Panc1 (cell line): Measurements from ENCODE around the gene OR6A2. TPM values are rescaled to one million over a fixed set of nuclear protein-coding genes. Genes with fewer than 3 reads are reported as not detected.
"Not testable (repeated sequence)": the region's sequence is repeated elsewhere in the genome, so short reads cannot be mapped to it uniquely, and the experiment has no call there.

Source experiments
- ATAC-seq: fragments of 200-7000 bp; cut with Tn5 transposase; 2 replicates; pipeline ENCODE4 v1.9.1; 2020; ENCODE audit warnings: mild to moderate bottlenecking, moderate library complexity
- BruUV-seq: library from RNA; stranded (reverse); fragments of 400-500 nt; replicated peaks from 2 replicates; lab custom pipeline; 2021; lab: Mats Ljungman, UMichigan
- CTCF ChIA-PET: fragments of 300-600 bp; sonication (Branson Sonifier 250); formaldehyde crosslinking; loops from one replicate; lab custom pipeline; 2022; ENCODE audit warnings: antibody characterized with exemption; lab: Charles Lee
- POLR2A ChIA-PET: fragments of 300-600 bp; sonication (Branson Sonifier 250); formaldehyde crosslinking; loops from one replicate; lab custom pipeline; 2022; ENCODE audit warnings: antibody characterized with exemption; lab: Charles Lee
- DNase-seq: peaks from one replicate; pipeline ENCODE4 v3.0.0-alpha.2; 2010; ENCODE audit warnings: low read depth, low spot score
- H3K27ac ChIP-seq: 2 replicates; pipeline ENCODE4 v1.5.1; 2011; ENCODE audit warnings: mild to moderate bottlenecking, low read length, inconsistent platforms
- H3K27me3 ChIP-seq: fragments of 200-500 bp; sonication (Bioruptor generic); 2 replicates; pipeline ENCODE4 v1.6.0; 2014; ENCODE audit warnings: low read length, inconsistent platforms; ENCODE audit not compliant: control insufficient read depth, insufficient read depth
- H3K36me3 ChIP-seq: fragments of 200-500 bp; sonication (Bioruptor generic); 2 replicates; pipeline ENCODE4 v1.5.1; 2014; ENCODE audit warnings: inconsistent platforms, mild to moderate bottlenecking, low read length, moderate library complexity; ENCODE audit not compliant: control insufficient read depth, insufficient read depth
- H3K4me1 ChIP-seq: 2 replicates; pipeline ENCODE4 v1.5.1; 2011; ENCODE audit warnings: inconsistent platforms, mild to moderate bottlenecking, low read length, moderate library complexity; ENCODE audit not compliant: control insufficient read depth, insufficient read depth
- H3K4me3 ChIP-seq, 2 experiments: 2 replicates each; pipeline ENCODE4 v1.5.1; 2011 to 2012; ENCODE audit warnings: low read depth in 2 of 2, low read length in 2 of 2, mild to moderate bottlenecking in 2 of 2, inconsistent platforms in 1 of 2, moderate library complexity in 1 of 2
- H3K9me3 ChIP-seq: fragments of 200-500 bp; sonication (Bioruptor generic); 2 replicates; pipeline ENCODE4 v1.5.1; 2014; ENCODE audit warnings: low read depth, mild to moderate bottlenecking, inconsistent platforms, low read length, moderate library complexity; ENCODE audit not compliant: control insufficient read depth, insufficient read depth
- POLR2AphosphoS5 ChIP-seq: IDR thresholded peaks from 2 replicates; pipeline ENCODE4 v1.6.1; 2012; ENCODE audit warnings: mild to moderate bottlenecking, low read depth, low read length, moderate library complexity
- SIN3A ChIP-seq: IDR thresholded peaks from 2 replicates; pipeline ENCODE4 v1.6.1; 2012; ENCODE audit warnings: low read depth, mild to moderate bottlenecking, low read length, moderate library complexity, borderline replicate concordance; ENCODE audit not compliant: insufficient read depth
- TCF7L2 ChIP-seq: IDR thresholded peaks from 2 replicates; pipeline ENCODE4 v1.6.1; 2011; ENCODE audit warnings: mild to moderate bottlenecking, low read depth, low read length, inconsistent platforms
- in situ Hi-C: cut with HindIII; loops from 2 replicates; pipeline ENCODE4 v1.10.0; 2016; ENCODE audit warnings: low sequenced_read_pairs, low pct_unique_long_range_greater_than_20kb
- intact Hi-C: fragments of 100-400 bp; cut with micrococcal nuclease; formaldehyde crosslinking; loops from one replicate; pipeline ENCODE4 v1.10.0; 2022; ENCODE audit not compliant: unreplicated experiment
- total RNA-seq: library from RNA; stranded (reverse); gene quantifications from one replicate; pipeline ENCODE4 v1.2.1, GENCODE V29; 2021; ENCODE audit not compliant: unreplicated experiment
- TF ChIP-seq, protein P1 (sequence below), 2 experiments: IDR thresholded peaks; 2 replicates each; pipeline ENCODE4 v1.6.1; 2011 to 2012; ENCODE audit warnings: low read depth in 2 of 2, control low read depth in 1 of 2, low read length in 1 of 2, mild to moderate bottlenecking in 1 of 2, moderate library complexity in 1 of 2; ENCODE audit not compliant: insufficient read depth in 1 of 2
- TF ChIP-seq, protein P2 (sequence below): fragments of 450-650 bp; IDR thresholded peaks from 2 replicates; pipeline ENCODE4 v1.5.1; 2017; ENCODE audit warnings: mild to moderate bottlenecking

Gene OR6A2
- total RNA-seq, 1 experiment from 2014 or later: 0.15 TPM

DNA sequence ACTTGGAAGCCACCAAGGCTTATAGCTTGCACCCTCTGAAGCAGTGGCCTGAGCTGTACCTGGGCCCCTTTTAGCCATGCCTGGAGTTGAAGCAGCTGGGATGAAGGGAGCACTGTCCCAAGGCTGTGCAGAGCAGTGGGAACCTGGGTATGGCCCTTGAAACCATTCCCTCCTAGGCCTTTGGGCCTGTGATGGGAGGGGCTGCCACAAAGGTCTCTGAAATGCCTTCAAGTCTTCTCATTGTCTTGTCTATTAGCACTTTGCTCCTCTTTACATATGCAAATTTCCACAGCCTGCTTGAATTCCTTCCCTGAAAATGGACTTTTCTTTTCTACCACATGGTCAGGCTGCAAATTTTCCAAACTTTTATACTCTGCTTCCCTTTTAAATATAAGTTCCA is 1.6 kb upstream of the OR6A2 start:
- H3K4me3 ChIP-seq, ATAC-seq, H3K27ac ChIP-seq, DNase-seq, CTCF ChIA-PET, BruUV-seq, H3K9me3 ChIP-seq, H3K27me3 ChIP-seq, H3K36me3 ChIP-seq, in situ Hi-C loops, intact Hi-C loops, POLR2A ChIA-PET, H3K4me1 ChIP-seq: not testable (repeated sequence)

DNA sequence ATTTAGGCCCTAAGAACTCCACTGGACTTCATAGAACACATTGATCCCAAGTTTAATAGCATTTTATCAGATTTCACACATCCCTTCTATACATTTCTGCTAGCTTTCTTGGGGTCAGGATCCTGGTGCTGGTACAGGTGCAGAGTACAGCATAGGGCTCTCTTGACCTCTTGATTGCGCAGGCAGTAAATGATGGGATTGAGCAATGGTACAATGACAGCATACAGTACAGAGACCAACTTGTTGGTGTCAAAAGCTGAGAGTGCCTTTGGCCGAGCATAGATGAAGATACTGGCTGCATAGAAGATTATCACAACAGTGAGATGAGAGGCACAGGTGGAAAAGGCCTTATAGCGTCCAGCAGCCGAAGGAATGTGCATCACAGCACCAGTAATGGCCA is 4.8 kb downstream of the OR6A2 start:
- ChIA-PET POLR2A (no interaction called here), CTCF (no interaction called here)
- Histone ChIP-seq H3K36me3 (no peaks in the 10 kb centered on the region), H3K4me1 (no peaks in the 10 kb centered on the region), H3K27me3 (peaks cover 10% of the 10 kb centered on the region; the same call in 1 of the 2 replicates), H3K9me3 (no peaks in the 10 kb centered on the region), H3K4me3 (no peak overlapping the region), H3K27ac (no peak overlapping the region)
- intact Hi-C loops (no loop called here), in situ Hi-C loops (no loop called here)
- no peak for TF ChIP-seq POLR2AphosphoS5
- TF ChIP-seq SIN3A: no peak
- TF ChIP-seq TCF7L2: no peak
- TF ChIP-seq, protein P1, sequence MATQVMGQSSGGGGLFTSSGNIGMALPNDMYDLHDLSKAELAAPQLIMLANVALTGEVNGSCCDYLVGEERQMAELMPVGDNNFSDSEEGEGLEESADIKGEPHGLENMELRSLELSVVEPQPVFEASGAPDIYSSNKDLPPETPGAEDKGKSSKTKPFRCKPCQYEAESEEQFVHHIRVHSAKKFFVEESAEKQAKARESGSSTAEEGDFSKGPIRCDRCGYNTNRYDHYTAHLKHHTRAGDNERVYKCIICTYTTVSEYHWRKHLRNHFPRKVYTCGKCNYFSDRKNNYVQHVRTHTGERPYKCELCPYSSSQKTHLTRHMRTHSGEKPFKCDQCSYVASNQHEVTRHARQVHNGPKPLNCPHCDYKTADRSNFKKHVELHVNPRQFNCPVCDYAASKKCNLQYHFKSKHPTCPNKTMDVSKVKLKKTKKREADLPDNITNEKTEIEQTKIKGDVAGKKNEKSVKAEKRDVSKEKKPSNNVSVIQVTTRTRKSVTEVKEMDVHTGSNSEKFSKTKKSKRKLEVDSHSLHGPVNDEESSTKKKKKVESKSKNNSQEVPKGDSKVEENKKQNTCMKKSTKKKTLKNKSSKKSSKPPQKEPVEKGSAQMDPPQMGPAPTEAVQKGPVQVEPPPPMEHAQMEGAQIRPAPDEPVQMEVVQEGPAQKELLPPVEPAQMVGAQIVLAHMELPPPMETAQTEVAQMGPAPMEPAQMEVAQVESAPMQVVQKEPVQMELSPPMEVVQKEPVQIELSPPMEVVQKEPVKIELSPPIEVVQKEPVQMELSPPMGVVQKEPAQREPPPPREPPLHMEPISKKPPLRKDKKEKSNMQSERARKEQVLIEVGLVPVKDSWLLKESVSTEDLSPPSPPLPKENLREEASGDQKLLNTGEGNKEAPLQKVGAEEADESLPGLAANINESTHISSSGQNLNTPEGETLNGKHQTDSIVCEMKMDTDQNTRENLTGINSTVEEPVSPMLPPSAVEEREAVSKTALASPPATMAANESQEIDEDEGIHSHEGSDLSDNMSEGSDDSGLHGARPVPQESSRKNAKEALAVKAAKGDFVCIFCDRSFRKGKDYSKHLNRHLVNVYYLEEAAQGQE (IDR thresholded peaks at IDR 0.05; ENCODE audit: insufficient read depth in 1 of 2, low read depth in 2 of 2, low read length in 1 of 2): no peak
- ATAC-seq: no peak
- no TSS peak for BruUV-seq
- no peak for DNase-seq

DNA sequence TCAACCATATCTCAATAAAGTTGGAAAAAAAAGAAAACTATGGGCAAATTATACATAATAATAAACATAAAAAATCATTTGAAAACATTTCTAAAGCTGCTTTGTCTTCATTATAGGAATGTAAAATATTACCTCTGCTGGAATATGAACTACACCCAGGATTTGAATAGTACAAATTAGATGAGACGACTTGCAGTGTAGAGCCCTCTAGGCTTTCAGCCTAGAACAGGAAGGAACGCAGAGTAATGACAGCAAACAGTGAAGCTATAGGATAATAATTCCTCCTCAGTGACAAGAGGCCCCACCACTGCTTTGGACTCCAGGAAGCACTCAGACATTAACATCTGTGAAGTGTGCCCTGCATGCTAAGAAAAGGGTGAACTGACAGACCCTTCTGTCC is 8.9 kb downstream of the OR6A2 start:
- DNase-seq (no peak), ATAC-seq (no peak)
- H3K27me3 ChIP-seq: peaks cover 4% of the 10 kb centered on the region; the same call in 1 of the 2 replicates
- in situ Hi-C loops (no loop called here), intact Hi-C loops (no loop called here)
- TF ChIP-seq, protein P1 (IDR thresholded peaks at IDR 0.05; ENCODE audit: insufficient read depth in 1 of 2, low read depth in 2 of 2, low read length in 1 of 2): no peak
- TF ChIP-seq TCF7L2 (no peak), POLR2AphosphoS5 (no peak), SIN3A (no peak)
- TF ChIP-seq, protein P2, sequence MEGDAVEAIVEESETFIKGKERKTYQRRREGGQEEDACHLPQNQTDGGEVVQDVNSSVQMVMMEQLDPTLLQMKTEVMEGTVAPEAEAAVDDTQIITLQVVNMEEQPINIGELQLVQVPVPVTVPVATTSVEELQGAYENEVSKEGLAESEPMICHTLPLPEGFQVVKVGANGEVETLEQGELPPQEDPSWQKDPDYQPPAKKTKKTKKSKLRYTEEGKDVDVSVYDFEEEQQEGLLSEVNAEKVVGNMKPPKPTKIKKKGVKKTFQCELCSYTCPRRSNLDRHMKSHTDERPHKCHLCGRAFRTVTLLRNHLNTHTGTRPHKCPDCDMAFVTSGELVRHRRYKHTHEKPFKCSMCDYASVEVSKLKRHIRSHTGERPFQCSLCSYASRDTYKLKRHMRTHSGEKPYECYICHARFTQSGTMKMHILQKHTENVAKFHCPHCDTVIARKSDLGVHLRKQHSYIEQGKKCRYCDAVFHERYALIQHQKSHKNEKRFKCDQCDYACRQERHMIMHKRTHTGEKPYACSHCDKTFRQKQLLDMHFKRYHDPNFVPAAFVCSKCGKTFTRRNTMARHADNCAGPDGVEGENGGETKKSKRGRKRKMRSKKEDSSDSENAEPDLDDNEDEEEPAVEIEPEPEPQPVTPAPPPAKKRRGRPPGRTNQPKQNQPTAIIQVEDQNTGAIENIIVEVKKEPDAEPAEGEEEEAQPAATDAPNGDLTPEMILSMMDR: no peak
- POLR2A ChIA-PET: no interaction called here
- H3K9me3 ChIP-seq: no peaks in the 10 kb centered on the region
- CTCF ChIA-PET: no interaction called here
- H3K27ac ChIP-seq: no peak overlapping the region
- no TSS peak for BruUV-seq
- no peaks in the 10 kb centered on the region for H3K4me1 ChIP-seq
- H3K36me3 ChIP-seq: no peaks in the 10 kb centered on the region
- no peak overlapping the region for H3K4me3 ChIP-seq
